Measurements from ENCODE around the gene STXBP1.
A peak's percentile ranks its signal among the peaks of the same experiment; 100 is the strongest.
"Not testable (repeated sequence)": the region's sequence is repeated elsewhere in the genome, so short reads cannot be mapped to it uniquely, and the experiment has no call there.

Gene STXBP1

GRCh38 chr9:127612939-127613582, 984 bp downstream of the STXBP1 start:
- Histone ChIP-seq H3K9ac (ENCODE audit: low read length) (peak overlapping the region; percentile 71; the same call in 1 of the 2 replicates), H3K9me3 (ENCODE audit: insufficient read depth, low read length) (no peaks in the 10 kb centered on the region), H3K27ac (ENCODE audit: low read length) (no peak overlapping the region), H3K36me3 (replicated peaks; ENCODE audit: low read depth, low read length) (no peaks in the 10 kb centered on the region), H2AFZ (ENCODE audit: low read depth, low read length) (no peak overlapping the region), H3K4me2 (ENCODE audit: low read length) (peak overlapping the region; percentile 59), H3K4me1 (ENCODE audit: low read length) (peaks cover 9% of the 10 kb centered on the region), H3K27me3 (ENCODE audit: low read depth, low read length) (0 out of 2 replicates have a peak, but pooled peaks cover 8% of the 10 kb centered on the region), H4K20me1 (ENCODE audit: insufficient read depth, low read length) (no peaks in the 10 kb centered on the region), H3K4me3 (ENCODE audit: low read length) (peak overlapping the region; percentile 90), H3K79me2 (ENCODE audit: low read length) (no peaks in the 10 kb centered on the region)
- no peak for TF ChIP-seq EZH2phosphoT487 (IDR thresholded peaks at IDR 0.05; ENCODE audit: low read depth)

DNA sequence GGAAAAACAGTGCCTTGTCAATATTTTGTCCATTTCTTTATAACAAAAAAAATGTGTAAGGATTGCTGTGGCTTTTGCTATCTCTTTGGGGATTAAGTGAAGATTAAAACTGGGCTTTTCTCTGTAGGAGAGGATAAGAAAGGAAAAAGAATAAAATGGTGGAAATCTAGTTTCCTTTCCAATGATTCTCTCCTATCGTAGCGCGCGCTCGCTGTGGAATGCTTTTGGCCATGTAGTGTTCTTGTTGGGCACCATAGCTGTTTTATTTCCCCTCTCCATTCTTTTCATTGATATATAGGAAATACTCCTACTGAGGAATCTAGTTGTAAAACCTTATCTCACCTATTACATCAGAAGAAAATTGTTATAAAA, 1.5 kb downstream of the STXBP1 start:
- H3K27me3 ChIP-seq (ENCODE audit: low read depth, low read length), result 0 out of 2 replicates have a peak, but pooled peaks cover 8% of the 10 kb centered on the region
- H3K4me3 ChIP-seq (ENCODE audit: low read length), result no peak overlapping the region
- no peak overlapping the region for H3K9ac ChIP-seq (ENCODE audit: low read length)
- no peaks in the 10 kb centered on the region for H4K20me1 ChIP-seq (ENCODE audit: insufficient read depth, low read length)
- TF ChIP-seq, protein P1, sequence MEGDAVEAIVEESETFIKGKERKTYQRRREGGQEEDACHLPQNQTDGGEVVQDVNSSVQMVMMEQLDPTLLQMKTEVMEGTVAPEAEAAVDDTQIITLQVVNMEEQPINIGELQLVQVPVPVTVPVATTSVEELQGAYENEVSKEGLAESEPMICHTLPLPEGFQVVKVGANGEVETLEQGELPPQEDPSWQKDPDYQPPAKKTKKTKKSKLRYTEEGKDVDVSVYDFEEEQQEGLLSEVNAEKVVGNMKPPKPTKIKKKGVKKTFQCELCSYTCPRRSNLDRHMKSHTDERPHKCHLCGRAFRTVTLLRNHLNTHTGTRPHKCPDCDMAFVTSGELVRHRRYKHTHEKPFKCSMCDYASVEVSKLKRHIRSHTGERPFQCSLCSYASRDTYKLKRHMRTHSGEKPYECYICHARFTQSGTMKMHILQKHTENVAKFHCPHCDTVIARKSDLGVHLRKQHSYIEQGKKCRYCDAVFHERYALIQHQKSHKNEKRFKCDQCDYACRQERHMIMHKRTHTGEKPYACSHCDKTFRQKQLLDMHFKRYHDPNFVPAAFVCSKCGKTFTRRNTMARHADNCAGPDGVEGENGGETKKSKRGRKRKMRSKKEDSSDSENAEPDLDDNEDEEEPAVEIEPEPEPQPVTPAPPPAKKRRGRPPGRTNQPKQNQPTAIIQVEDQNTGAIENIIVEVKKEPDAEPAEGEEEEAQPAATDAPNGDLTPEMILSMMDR (IDR thresholded peaks at IDR 0.05; ENCODE audit: low read depth, low read length), result no peak
- no peak for TF ChIP-seq EZH2phosphoT487 (IDR thresholded peaks at IDR 0.05; ENCODE audit: low read depth)
- H3K4me1 ChIP-seq (ENCODE audit: low read length), result peaks cover 9% of the 10 kb centered on the region
- H3K27ac ChIP-seq (ENCODE audit: low read length), result no peak overlapping the region
- H3K9me3 ChIP-seq (ENCODE audit: insufficient read depth, low read length), result no peaks in the 10 kb centered on the region
- no peaks in the 10 kb centered on the region for H3K36me3 ChIP-seq (replicated peaks; ENCODE audit: low read depth, low read length)
- no peak overlapping the region for H2AFZ ChIP-seq (ENCODE audit: low read depth, low read length)
- H3K79me2 ChIP-seq (ENCODE audit: low read length), result no peaks in the 10 kb centered on the region
- H3K4me2 ChIP-seq (ENCODE audit: low read length), result no peak overlapping the region

- Histone ChIP-seq H3K4me1 (ENCODE audit: low read length) (peaks cover 7% of the 10 kb centered on the region), H3K79me2 (ENCODE audit: low read length) (no peaks in the 10 kb centered on the region), H3K27ac (ENCODE audit: low read length) (no peak overlapping the region), H3K9me3 (ENCODE audit: insufficient read depth, low read length) (no peaks in the 10 kb centered on the region), H3K9ac (ENCODE audit: low read length) (no peak overlapping the region), H3K4me3 (ENCODE audit: low read length) (no peak overlapping the region), H3K27me3 (ENCODE audit: low read depth, low read length) (0 out of 2 replicates have a peak, but pooled peaks cover 5% of the 10 kb centered on the region), H3K36me3 (replicated peaks; ENCODE audit: low read depth, low read length) (no peaks in the 10 kb centered on the region), H3K4me2 (ENCODE audit: low read length) (no peak overlapping the region), H4K20me1 (ENCODE audit: insufficient read depth, low read length) (no peaks in the 10 kb centered on the region), H2AFZ (ENCODE audit: low read depth, low read length) (no peak overlapping the region)
- TF ChIP-seq EZH2phosphoT487 (IDR thresholded peaks at IDR 0.05; ENCODE audit: low read depth), result no peak
- TF ChIP-seq, protein P1 (IDR thresholded peaks at IDR 0.05; ENCODE audit: low read depth, low read length), result no peak
Measured at GRCh38 chr9:127614961-127615360, 2.9 kb downstream of the STXBP1 start.

- H3K4me1 ChIP-seq (ENCODE audit: low read length); H4K20me1 ChIP-seq (ENCODE audit: insufficient read depth, low read length); H3K4me2 ChIP-seq (ENCODE audit: low read length); H3K27me3 ChIP-seq (ENCODE audit: low read depth, low read length); H3K79me2 ChIP-seq (ENCODE audit: low read length); H3K9me3 ChIP-seq (ENCODE audit: insufficient read depth, low read length); H2AFZ ChIP-seq (ENCODE audit: low read depth, low read length); H3K9ac ChIP-seq (ENCODE audit: low read length); H3K27ac ChIP-seq (ENCODE audit: low read length); H3K36me3 ChIP-seq (replicated peaks; ENCODE audit: low read depth, low read length); H3K4me3 ChIP-seq (ENCODE audit: low read length): not testable (repeated sequence)
Measured at GRCh38 chr9:127621339-127621970, 9.4 kb downstream of the STXBP1 start.

DNA sequence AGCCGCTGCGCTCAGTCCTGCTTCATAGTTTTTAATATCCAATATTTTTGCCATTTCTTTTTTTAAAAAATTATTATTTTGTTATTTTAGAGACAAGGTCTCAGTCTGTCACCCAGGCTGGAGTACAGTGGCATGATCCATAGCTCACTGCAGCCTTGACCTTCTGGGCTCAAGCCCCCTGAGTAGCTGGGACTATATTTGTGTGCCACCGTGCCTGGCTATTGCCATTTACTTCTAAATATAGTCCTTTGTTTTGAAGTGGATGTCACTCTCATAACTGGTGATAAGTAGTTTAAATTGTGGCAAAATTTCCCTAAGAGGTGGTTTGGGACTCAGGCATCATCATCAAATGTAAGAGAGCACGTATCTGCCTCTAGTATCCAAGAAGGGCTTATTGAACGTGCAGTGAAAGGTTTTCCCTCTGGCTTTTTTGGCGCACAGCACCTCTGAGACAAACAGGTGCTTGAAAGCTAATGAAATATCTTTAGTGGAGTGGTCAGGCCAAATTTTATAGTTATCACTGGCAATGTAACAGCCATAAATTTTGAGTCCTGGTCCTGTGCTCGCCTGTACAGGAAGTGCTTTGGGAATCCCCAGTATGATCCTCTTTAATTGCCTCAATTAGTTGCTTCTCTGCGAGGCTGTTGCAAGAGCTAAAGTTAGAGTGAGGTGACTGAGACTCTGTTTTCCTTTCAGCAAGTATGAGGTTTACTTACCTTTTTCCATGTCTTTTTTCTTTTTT, 14.8 kb downstream of the STXBP1 start:
- Histone ChIP-seq H3K4me1 (ENCODE audit: low read length) (no peaks in the 10 kb centered on the region), H3K9ac (ENCODE audit: low read length) (no peak overlapping the region), H3K27me3 (ENCODE audit: low read depth, low read length) (no peaks in the 10 kb centered on the region), H3K4me2 (ENCODE audit: low read length) (no peak overlapping the region), H3K9me3 (ENCODE audit: insufficient read depth, low read length) (no peaks in the 10 kb centered on the region), H3K27ac (ENCODE audit: low read length) (no peak overlapping the region), H3K4me3 (ENCODE audit: low read length) (no peak overlapping the region), H4K20me1 (ENCODE audit: insufficient read depth, low read length) (no peaks in the 10 kb centered on the region), H2AFZ (ENCODE audit: low read depth, low read length) (no peak overlapping the region), H3K79me2 (ENCODE audit: low read length) (no peaks in the 10 kb centered on the region), H3K36me3 (replicated peaks; ENCODE audit: low read depth, low read length) (no peaks in the 10 kb centered on the region)
- no peak for TF ChIP-seq EZH2phosphoT487 (IDR thresholded peaks at IDR 0.05; ENCODE audit: low read depth)
- TF ChIP-seq, protein P1 (IDR thresholded peaks at IDR 0.05; ENCODE audit: low read depth, low read length), result no peak
